Fibroblast of mammary gland (primary cell): ENCODE results near the gene ZFYVE28.

ENCODE experiments used
- DNase-seq: peaks from one replicate; pipeline ENCODE4 v3.0.0-alpha.2; 2010; ENCODE audit warnings: low read depth
- H3K4me3 ChIP-seq: 2 replicates; pipeline ENCODE4 v1.5.1; 2011; ENCODE audit warnings: low read depth, mild to moderate bottlenecking, low read length, moderate library complexity; ENCODE audit not compliant: control insufficient read depth
- CTCF ChIP-seq: conservative IDR thresholded peaks from 2 replicates; pipeline ENCODE4 v1.5.1; 2011; ENCODE audit warnings: low read depth, low read length, inconsistent platforms; ENCODE audit not compliant: control insufficient read depth, insufficient read depth

The ZFYVE28 gene

GRCh38 chr4:2408401-2408958 lies 10.0 kb downstream of the ZFYVE28 start:
- no peak for TF ChIP-seq CTCF
- no peak overlapping the region for H3K4me3 ChIP-seq
- no peak for DNase-seq

GRCh38 chr4:2407991-2408342 lies 10.5 kb downstream of the ZFYVE28 start:
- DNase-seq, result no peak
- TF ChIP-seq CTCF, result no peak
- no peak overlapping the region for H3K4me3 ChIP-seq

- DNase-seq, result no peak
- TF ChIP-seq CTCF, result no peak
- H3K4me3 ChIP-seq, result no peak overlapping the region
These were observed 11.5 kb downstream of the ZFYVE28 start for GRCh38 chr4:2406920-2407319.

GRCh38 chr4:2406406-2406805 lies 12.0 kb downstream of the ZFYVE28 start:
- no peak for DNase-seq
- H3K4me3 ChIP-seq, result no peak overlapping the region
- no peak for TF ChIP-seq CTCF

- no peak overlapping the region for H3K4me3 ChIP-seq
- no peak for TF ChIP-seq CTCF
- no peak for DNase-seq
These were observed 15.5 kb downstream of the ZFYVE28 start for GRCh38 chr4:2402941-2403340.

GRCh38 chr4:2402048-2402842 lies 16.2 kb downstream of the ZFYVE28 start:
- TF ChIP-seq CTCF, result no peak
- peak overlapping the region; percentile 10 for H3K4me3 ChIP-seq
- no peak for DNase-seq
